Cardiac fibroblast (primary cell): Measurements from ENCODE around the gene SP4.

Experiments
- DNase-seq, 2 donors: peaks; one replicate each; pipeline versions ENCODE4 v3.0.0 to v3.0.0-alpha.2; 2010; ENCODE audit warnings: low read depth in 2 of 2
- H3K4me3 ChIP-seq, 2 donors: replicated peaks in 1 of 2; 1 replicate in 1 of 2; 2 replicates in 1 of 2; pipeline ENCODE4 v1.5.1; 2011; ENCODE audit warnings: low read depth in 2 of 2, low read length in 2 of 2, mild to moderate bottlenecking in 2 of 2, moderate library complexity in 1 of 2
- CTCF ChIP-seq: IDR thresholded peaks from one replicate; pipeline ENCODE4 v1.5.1; 2011; ENCODE audit warnings: low read depth, mild to moderate bottlenecking, low read length, inconsistent platforms

The SP4 gene

GRCh38 chr7:21443149-21443841 is 15.4 kb downstream of the SP4 start:
- H3K4me3 ChIP-seq, result no peak overlapping the region
- no peak for DNase-seq
- no peak for TF ChIP-seq CTCF

GRCh38 chr7:21448974-21449373 is 21.1 kb downstream of the SP4 start:
- H3K4me3 ChIP-seq, result no peak overlapping the region
- TF ChIP-seq CTCF, result no peak
- no peak for DNase-seq

GRCh38 chr7:21450076-21450475 is 22.2 kb downstream of the SP4 start:
- no peak overlapping the region for H3K4me3 ChIP-seq
- no peak for DNase-seq
- no peak for TF ChIP-seq CTCF

GRCh38 chr7:21450941-21451340 is 23.1 kb downstream of the SP4 start:
- TF ChIP-seq CTCF, result no peak
- DNase-seq, result no peak

GRCh38 chr7:21454182-21454581 is 26.3 kb downstream of the SP4 start:
- peak in 1 of 2 donors; percentile 3 for DNase-seq
- H3K4me3 ChIP-seq, result no peak overlapping the region
- no peak for TF ChIP-seq CTCF

More at GRCh38 chr7:21450941-21451340, 23.1 kb downstream of the SP4 start:
- no peak overlapping the region for H3K4me3 ChIP-seq

- no peak for TF ChIP-seq CTCF
- no peak overlapping the region for H3K4me3 ChIP-seq
- no peak for DNase-seq
Observed at GRCh38 chr7:21454906-21455305, 27.0 kb downstream of the SP4 start.

- H3K4me3 ChIP-seq, result no peak overlapping the region
- TF ChIP-seq CTCF, result no peak
Observed at GRCh38 chr7:21461282-21461681, 33.4 kb downstream of the SP4 start.

More at GRCh38 chr7:21461282-21461681, 33.4 kb downstream of the SP4 start:
- DNase-seq, result no peak
